Adrenal gland (tissue), 12 donors: ENCODE measurements around the gene MACROD2. TPM values are rescaled to one million over a fixed set of nuclear protein-coding genes. Genes with fewer than 3 reads are reported as not detected.
A peak's percentile ranks its signal among the peaks of the same experiment; 100 is the strongest.

Source experiments
- DNase-seq, 7 donors: peaks; one replicate each; pipeline ENCODE4 v3.0.0-alpha.2; 2019 to 2020
- H3K27ac ChIP-seq, 5 donors: fragments of 200-600 bp; sonication (generic) in 4 of 5; 1 replicate in 3 of 5; 2 replicates in 2 of 5; pipeline versions ENCODE4 v1.5.1 to v1.8.0; 2016 to 2020; ENCODE audit warnings: mild to moderate bottlenecking in 1 of 5
- H3K27me3 ChIP-seq: fragments of 200-600 bp; 2 replicates; pipeline ENCODE4 v1.8.0; 2021
- H3K36me3 ChIP-seq, 2 donors: fragments of 200-600 bp; replicated peaks in 1 of 2; 1 replicate in 1 of 2; 2 replicates in 1 of 2; pipeline versions ENCODE4 v1.5.1 to v1.8.0; 2018 to 2022
- H3K4me1 ChIP-seq, 2 donors: fragments of 200-600 bp; replicated peaks in 1 of 2; 1 replicate in 1 of 2; 2 replicates in 1 of 2; pipeline versions ENCODE4 v1.5.1 to v1.8.0; 2018 to 2021
- H3K4me3 ChIP-seq, 4 donors: fragments of 200-600 bp; sonication (generic) in 3 of 4; one replicate each; pipeline ENCODE4 v1.5.1; 2016 to 2018
- H3K9me3 ChIP-seq, 3 donors: fragments of 200-600 bp; sonication (generic) in 1 of 3; replicated peaks in 1 of 3; 1 replicate in 2 of 3; 2 replicates in 1 of 3; pipeline versions ENCODE4 v1.5.1 to v1.8.0; 2016 to 2021
- POLR2A ChIP-seq, 2 donors: fragments of 450-650 bp; IDR thresholded peaks; one replicate each; pipeline ENCODE4 v1.6.1; 2017; ENCODE audit warnings: antibody characterized with exemption in 2 of 2, mild to moderate bottlenecking in 2 of 2, moderate library complexity in 1 of 2
- WGBS, 4 donors: extraction: QIAGEN DNeasy Blood & Tissue Kit in 2 of 4; methylation state at CpG; one replicate each; pipeline versions ENCODE4 v1.1.5 to v1.1.7; 2013 to 2017; 5-methylcytosine and 5-hydroxymethylcytosine counted together
- intact Hi-C, 2 donors: fragments of 100-400 bp; cut with DNase I; formaldehyde crosslinking; loops; one replicate each; pipeline versions ENCODE4 v1.14.1 to v1.15.0; 2022 to 2023
- polyA plus RNA-seq, 3 donors: library from polyadenylated mRNA; stranded (reverse); fragments of 200-250 nt in 2 of 3; fragments of 350-450 nt in 1 of 3; fragmentation: Illumina TruSeq in 1 of 3; extraction: RNeasy Lipid Tissue Mini Kit (QIAGEN cat#74804) in 1 of 3; gene quantifications; one replicate each; pipeline ENCODE4 v1.2.3, GENCODE V29; 2013 to 2014
- total RNA-seq, 9 donors: library from RNA; depleted of rRNA in 4 of 9; stranded (reverse); fragments of >200 nt in 4 of 9; fragments of 120-200 nt in 1 of 9; fragmentation: NEBNext Ultra II Directional in 1 of 9; extraction: Animal tissue kit (Norgen Biotek cat#: 25700) in 1 of 9; gene quantifications; one replicate each; pipeline versions ENCODE4 v1.1.0 to v1.2.4, GENCODE V29; 2013 to 2023
- TF ChIP-seq, protein P1 (sequence below), 6 experiments: fragments of 450-650 bp in 4 of 6; fragments of 200-600 bp in 2 of 6; sonication (generic) in 1 of 6; IDR thresholded peaks; 1 replicate in 5 of 6; 2 replicates in 1 of 6; pipeline versions ENCODE4 v1.5.1 to v1.8.0; 2016 to 2021; ENCODE audit warnings: antibody characterized with exemption in 6 of 6, mild to moderate bottlenecking in 2 of 6, moderate library complexity in 1 of 6
- donor health status: healthy with polysubstance abuse.
- donor health status: Bipolar disorder and iron deficiency.
- donor health status: DM: yes; HTN: yes; CAD: no.
- donor health status: DM: no; HTN: no; CAD: no.
- donor health status: DM: no; HTN: no; CAD: no.
- donor health status: DM: yes; HTN: yes; CAD: no.

The MACROD2 gene
- total and polyA plus RNA-seq, 12 donors: 1.1 to 21.2 (median 6.4) TPM

- intact Hi-C loops: no loop called here
- Histone ChIP-seq H3K9me3 (no peaks in the 10 kb centered on the region), H3K27me3 (no peaks in the 10 kb centered on the region), H3K27ac (no peak overlapping the region), H3K4me3 (no peak overlapping the region), H3K4me1 (no peaks in the 10 kb centered on the region), H3K36me3 (no peaks in the 10 kb centered on the region)
- WGBS, 4 donors: 90 to 95% (median 94%) methylated on average over 3 of the region's 3 CpGs
- TF ChIP-seq, protein P1, sequence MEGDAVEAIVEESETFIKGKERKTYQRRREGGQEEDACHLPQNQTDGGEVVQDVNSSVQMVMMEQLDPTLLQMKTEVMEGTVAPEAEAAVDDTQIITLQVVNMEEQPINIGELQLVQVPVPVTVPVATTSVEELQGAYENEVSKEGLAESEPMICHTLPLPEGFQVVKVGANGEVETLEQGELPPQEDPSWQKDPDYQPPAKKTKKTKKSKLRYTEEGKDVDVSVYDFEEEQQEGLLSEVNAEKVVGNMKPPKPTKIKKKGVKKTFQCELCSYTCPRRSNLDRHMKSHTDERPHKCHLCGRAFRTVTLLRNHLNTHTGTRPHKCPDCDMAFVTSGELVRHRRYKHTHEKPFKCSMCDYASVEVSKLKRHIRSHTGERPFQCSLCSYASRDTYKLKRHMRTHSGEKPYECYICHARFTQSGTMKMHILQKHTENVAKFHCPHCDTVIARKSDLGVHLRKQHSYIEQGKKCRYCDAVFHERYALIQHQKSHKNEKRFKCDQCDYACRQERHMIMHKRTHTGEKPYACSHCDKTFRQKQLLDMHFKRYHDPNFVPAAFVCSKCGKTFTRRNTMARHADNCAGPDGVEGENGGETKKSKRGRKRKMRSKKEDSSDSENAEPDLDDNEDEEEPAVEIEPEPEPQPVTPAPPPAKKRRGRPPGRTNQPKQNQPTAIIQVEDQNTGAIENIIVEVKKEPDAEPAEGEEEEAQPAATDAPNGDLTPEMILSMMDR (IDR thresholded peaks at IDR 0.05): no peak
- no peak for TF ChIP-seq POLR2A (IDR thresholded peaks at IDR 0.05)
- no peak for DNase-seq
Measured at GRCh38 chr20:14198416-14198815, 203.1 kb downstream of the MACROD2 start.

GRCh38 chr20:14199111-14199510, 203.8 kb downstream of the MACROD2 start:
- H3K27me3 ChIP-seq: no peaks in the 10 kb centered on the region
- 55 to 74% (median 64%) methylated on average over 2 of the region's 2 CpGs for WGBS, 4 donors
- no peak overlapping the region for H3K27ac ChIP-seq
- no peaks in the 10 kb centered on the region for H3K9me3 ChIP-seq
- intact Hi-C loops: no loop called here
- H3K36me3 ChIP-seq: no peaks in the 10 kb centered on the region
- no peak overlapping the region for H3K4me3 ChIP-seq
- no peak for TF ChIP-seq POLR2A (IDR thresholded peaks at IDR 0.05)
- TF ChIP-seq, protein P1 (IDR thresholded peaks at IDR 0.05): no peak
- no peaks in the 10 kb centered on the region for H3K4me1 ChIP-seq
- peak in 2 of 7 donors; percentile 3 to 21 for DNase-seq

DNA sequence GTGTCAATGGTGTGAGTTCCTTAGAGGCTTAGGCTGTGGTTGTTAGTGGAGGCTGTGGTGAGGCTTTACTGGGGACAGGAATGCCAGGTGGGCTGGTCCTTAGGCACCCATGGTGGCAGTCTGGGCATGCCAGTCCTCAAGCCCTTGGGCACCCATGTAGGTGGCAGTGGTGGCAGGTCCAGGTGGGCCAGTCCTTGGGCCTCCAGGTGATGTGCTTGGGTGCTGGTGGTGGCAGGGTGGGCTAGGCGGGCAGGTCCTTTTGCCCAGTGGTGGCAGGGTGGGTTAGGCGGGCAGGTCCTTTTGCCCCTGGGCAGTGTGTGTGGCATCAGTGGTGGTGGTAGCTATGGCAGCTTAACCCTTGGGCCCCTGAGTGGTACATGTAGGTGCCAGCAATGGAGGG, 208.3 kb downstream of the MACROD2 start:
- 93 to 100% (median 99%) methylated on average over 1 to 2 of the region's 2 CpGs for WGBS, 4 donors
- no peaks in the 10 kb centered on the region for H3K27me3 ChIP-seq
- no peak for TF ChIP-seq POLR2A (IDR thresholded peaks at IDR 0.05)
- TF ChIP-seq, protein P1 (IDR thresholded peaks at IDR 0.05): no peak
- no peaks in the 10 kb centered on the region for H3K36me3 ChIP-seq
- intact Hi-C loops: no loop called here
- no peak overlapping the region for H3K27ac ChIP-seq
- H3K4me3 ChIP-seq: no peak overlapping the region
- no peak for DNase-seq
- no peaks in the 10 kb centered on the region for H3K9me3 ChIP-seq
- no peaks in the 10 kb centered on the region for H3K4me1 ChIP-seq

- Histone ChIP-seq H3K27ac (no peak overlapping the region), H3K27me3 (no peaks in the 10 kb centered on the region), H3K4me1 (no peaks in the 10 kb centered on the region), H3K36me3 (no peaks in the 10 kb centered on the region), H3K9me3 (no peaks in the 10 kb centered on the region), H3K4me3 (no peak overlapping the region)
- intact Hi-C loops: no loop called here
- TF ChIP-seq, protein P1 (IDR thresholded peaks at IDR 0.05): no peak
- no peak for TF ChIP-seq POLR2A (IDR thresholded peaks at IDR 0.05)
- 54 to 63% (median 58%) methylated on average over 4 of the region's 4 CpGs for WGBS, 4 donors
- no peak for DNase-seq
Measured at GRCh38 chr20:14207591-14207990, 212.3 kb downstream of the MACROD2 start.
